Mesenchymal stem cell (in vitro differentiated cells and primary cell): ENCODE measurements around the gene EHD1.
A peak's percentile ranks its signal among the peaks of the same experiment; 100 is the strongest.

ENCODE experiments used
- DNase-seq: peaks from one replicate; pipeline ENCODE4 v3.0.0-alpha.2; 2013
- H2AFZ ChIP-seq: one replicate; pipeline ENCODE4 v1.6.1; 2013; ENCODE audit warnings: low read depth, mild to moderate bottlenecking, control low read depth, inconsistent platforms, low read length, moderate library complexity
- H2AK5ac ChIP-seq: 2 replicates; pipeline ENCODE4 v1.6.1; 2013; ENCODE audit warnings: low read length, moderate library complexity, mild to moderate bottlenecking, inconsistent platforms; ENCODE audit not compliant: severe bottlenecking
- H2BK120ac ChIP-seq: one replicate; pipeline ENCODE4 v1.6.1; 2013; ENCODE audit warnings: low read depth, mild to moderate bottlenecking, inconsistent platforms, low read length, moderate library complexity
- H2BK12ac ChIP-seq, 2 experiments: one replicate each; pipeline ENCODE4 v1.6.1; 2013; ENCODE audit warnings: inconsistent platforms in 2 of 2, low read length in 2 of 2, mild to moderate bottlenecking in 2 of 2, moderate library complexity in 2 of 2, control low read depth in 1 of 2
- H2BK15ac ChIP-seq: one replicate; pipeline ENCODE4 v1.6.1; 2013; ENCODE audit warnings: mild to moderate bottlenecking, low read depth, inconsistent platforms; ENCODE audit not compliant: poor library complexity, severe bottlenecking
- H2BK5ac ChIP-seq: 2 replicates; pipeline ENCODE4 v1.6.1; 2013; ENCODE audit warnings: low read depth, mild to moderate bottlenecking, low read length, control low read depth, inconsistent platforms; ENCODE audit not compliant: poor library complexity, severe bottlenecking
- H3K14ac ChIP-seq, 2 experiments: one replicate each; pipeline ENCODE4 v1.6.1; 2013; ENCODE audit warnings: inconsistent platforms in 2 of 2, low read length in 2 of 2, control low read depth in 1 of 2, mild to moderate bottlenecking in 1 of 2, moderate library complexity in 1 of 2
- H3K18ac ChIP-seq, 2 experiments: one replicate each; pipeline ENCODE4 v1.6.1; 2013; ENCODE audit warnings: inconsistent platforms in 2 of 2, low read length in 2 of 2, control low read depth in 1 of 2, low read depth in 1 of 2, mild to moderate bottlenecking in 1 of 2
- H3K23ac ChIP-seq, 2 experiments: one replicate each; pipeline ENCODE4 v1.6.1; 2013; ENCODE audit warnings: inconsistent platforms in 2 of 2, low read length in 2 of 2, mild to moderate bottlenecking in 2 of 2, moderate library complexity in 2 of 2, control low read depth in 1 of 2
- H3K27ac ChIP-seq: 2 replicates; pipeline ENCODE4 v1.5.1; 2013; ENCODE audit warnings: mild to moderate bottlenecking, moderate library complexity, low read length, control low read depth, inconsistent platforms; ENCODE audit not compliant: poor library complexity, severe bottlenecking
- H3K27me3 ChIP-seq, 2 experiments: 2 replicates each; pipeline versions ENCODE4 v1.6.1 to v1.7.0; 2013; ENCODE audit warnings: low read length in 2 of 2, mild to moderate bottlenecking in 2 of 2, moderate library complexity in 2 of 2, control low read depth in 1 of 2, inconsistent platforms in 1 of 2; ENCODE audit not compliant: control insufficient read depth in 1 of 2, insufficient read depth in 1 of 2
- H3K36me3 ChIP-seq, 2 experiments: 2 replicates each; pipeline versions ENCODE4 v1.6.1 to v1.7.0; 2013; ENCODE audit warnings: low read length in 2 of 2, control low read depth in 1 of 2, inconsistent platforms in 1 of 2, low read depth in 1 of 2, mild to moderate bottlenecking in 1 of 2; ENCODE audit not compliant: insufficient read depth in 2 of 2, control insufficient read depth in 1 of 2
- H3K4ac ChIP-seq, 2 experiments: one replicate each; pipeline ENCODE4 v1.6.1; 2013; ENCODE audit warnings: inconsistent platforms in 2 of 2, low read length in 2 of 2, mild to moderate bottlenecking in 2 of 2, moderate library complexity in 2 of 2, control low read depth in 1 of 2, low read depth in 1 of 2
- H3K4me1 ChIP-seq: 2 replicates; pipeline ENCODE4 v1.6.1; 2013; ENCODE audit warnings: low read depth, low read length, control low read depth; ENCODE audit not compliant: control insufficient read depth, insufficient read depth
- H3K4me2 ChIP-seq: 2 replicates; pipeline ENCODE4 v1.6.1; 2013; ENCODE audit warnings: low read length, mild to moderate bottlenecking, inconsistent platforms; ENCODE audit not compliant: poor library complexity, severe bottlenecking
- H3K4me3 ChIP-seq, 2 experiments: 2 replicates each; pipeline versions ENCODE4 v1.5.1 to v1.7.0; 2013; ENCODE audit warnings: low read length in 2 of 2, mild to moderate bottlenecking in 2 of 2, control low read depth in 1 of 2, low read depth in 1 of 2; ENCODE audit not compliant: insufficient read depth in 1 of 2
- H3K79me1 ChIP-seq: replicated peaks from 2 replicates; pipeline ENCODE4 v1.6.1; 2013; ENCODE audit warnings: mild to moderate bottlenecking, control low read depth, low read length, inconsistent platforms; ENCODE audit not compliant: poor library complexity, severe bottlenecking
- H3K9ac ChIP-seq: 2 replicates; pipeline ENCODE4 v1.7.0; 2013; ENCODE audit warnings: mild to moderate bottlenecking, low read length, moderate library complexity
- H3K9me3 ChIP-seq: 2 replicates; pipeline ENCODE4 v1.7.0; 2013; ENCODE audit warnings: mild to moderate bottlenecking, low read length; ENCODE audit not compliant: control insufficient read depth
- H4K8ac ChIP-seq: one replicate; pipeline ENCODE4 v1.6.1; 2013; ENCODE audit warnings: inconsistent platforms, mild to moderate bottlenecking, low read length, moderate library complexity
- H4K91ac ChIP-seq: one replicate; pipeline ENCODE4 v1.6.1; 2013; ENCODE audit warnings: mild to moderate bottlenecking, low read length, inconsistent platforms
- WGBS: methylation state at CpG from one replicate; pipeline ENCODE4 v1.1.7; 2013; ENCODE audit warnings: mixed read lengths; 5-methylcytosine and 5-hydroxymethylcytosine counted together

EHD1 gene

GRCh38 chr11:64916775-64917662 lies 38.6 kb upstream of the EHD1 start, which contains the start of gene ATG2A:
Gene ATG2A (minus strand): TSS chr11:64917209. CDS start chr11:64917135, 74 bp downstream.
- H2AFZ ChIP-seq, result peak within 1 kb of the TSS; percentile 79
- peak within 1 kb of the TSS; percentile 75 to 95 for H3K18ac ChIP-seq
- peak within 1 kb of the TSS; percentile 77 for H4K91ac ChIP-seq
- DNase-seq, result peak; percentile 100
- peak within 1 kb of the TSS in 1 of 2 experiments; percentile 96 for H2BK12ac ChIP-seq
- no peak within 1 kb of the TSS for H2BK5ac ChIP-seq
- H3K4me3 ChIP-seq, result peak within 1 kb of the TSS; percentile 87 to 100
- H4K8ac ChIP-seq, result peak within 1 kb of the TSS; percentile 52
- WGBS, result under 1% methylated on average over 57 of the region's 57 CpGs
- H3K23ac ChIP-seq, result peak within 1 kb of the TSS in 1 of 2 experiments; percentile 70
- peak within 1 kb of the TSS; percentile 25 to 92 for H3K4ac ChIP-seq
- peak within 1 kb of the TSS; percentile 15 for H2AK5ac ChIP-seq
- peaks cover 16% of the 10 kb centered on the region for H3K4me1 ChIP-seq
- H3K27ac ChIP-seq, result peak within 1 kb of the TSS; percentile 75
- peak within 1 kb of the TSS in 1 of 2 experiments; percentile 93 for H3K14ac ChIP-seq
- no peaks in the 10 kb centered on the region for H3K9me3 ChIP-seq
- peak within 1 kb of the TSS; percentile 6 for H2BK15ac ChIP-seq
- H3K9ac ChIP-seq, result peak within 1 kb of the TSS; percentile 98
- peaks cover 26% of the 10 kb centered on the region for H3K79me1 ChIP-seq
- peaks cover 23% of the 10 kb centered on the region in 2 experiments for H3K36me3 ChIP-seq
- H3K4me2 ChIP-seq, result peak within 1 kb of the TSS; percentile 90
- no peaks in the 10 kb centered on the region for H3K27me3 ChIP-seq
- peak within 1 kb of the TSS; percentile 39 for H2BK120ac ChIP-seq

- Histone ChIP-seq H3K18ac (peak overlapping the region; percentile 46 to 95), H2AK5ac (peak overlapping the region; percentile 15), H3K23ac (peak overlapping the region in 1 of 2 experiments; percentile 70), H4K91ac (no peak overlapping the region), H3K4me1 (peaks cover 16% of the 10 kb centered on the region), H3K27me3 (no peaks in the 10 kb centered on the region), H2BK15ac (no peak overlapping the region), H3K36me3 (peaks cover 30 to 31% of the 10 kb centered on the region in 2 experiments), H2BK12ac (peak overlapping the region in 1 of 2 experiments; percentile 39), H3K9ac (peak overlapping the region; percentile 98), H3K27ac (no peak overlapping the region), H2AFZ (peak overlapping the region; percentile 79), H3K4me2 (peak overlapping the region; percentile 90), H3K4me3 (peak overlapping the region; percentile 87 to 100), H3K4ac (peak overlapping the region; percentile 25 to 74), H3K79me1 (peaks cover 26% of the 10 kb centered on the region), H2BK5ac (no peak overlapping the region), H2BK120ac (no peak overlapping the region), H3K14ac (peak overlapping the region in 1 of 2 experiments; percentile 93), H3K9me3 (no peaks in the 10 kb centered on the region), H4K8ac (peak overlapping the region; percentile 53)
- 10% methylated on average over 19 of the region's 23 CpGs for WGBS
- peak; percentile 66 for DNase-seq
These were observed 37.8 kb upstream of the EHD1 start for GRCh38 chr11:64916040-64916774.

DNA sequence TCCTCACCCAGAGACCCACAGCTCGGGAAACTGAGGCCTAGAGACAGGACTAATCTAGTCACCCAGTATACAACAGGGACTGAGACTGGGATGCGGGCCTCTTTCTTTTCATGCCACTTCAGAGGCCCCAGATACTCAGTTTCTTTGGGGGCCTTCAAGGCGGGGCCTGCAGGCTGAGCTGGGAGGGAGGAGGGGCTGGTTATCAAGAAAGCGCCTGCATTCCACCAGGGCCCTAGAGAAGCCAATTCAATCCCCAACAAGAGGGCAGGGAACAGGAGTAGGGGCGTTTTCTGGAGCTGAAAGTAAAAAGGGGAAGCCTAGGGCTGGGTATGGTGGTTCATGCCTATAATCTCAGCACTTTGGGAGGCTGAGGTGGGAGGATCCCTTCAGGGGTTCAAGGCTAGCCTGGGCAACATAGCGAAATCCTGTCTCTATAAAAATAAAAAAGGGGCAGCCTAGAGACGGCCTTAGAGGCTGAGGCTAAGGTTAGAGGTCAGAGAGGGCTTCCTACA lies 37.0 kb upstream of the EHD1 start:
- H2BK12ac ChIP-seq, result no peak overlapping the region
- H3K4me3 ChIP-seq, result peak overlapping the region in 1 of 2 experiments; percentile 100
- no peak overlapping the region for H4K8ac ChIP-seq
- H3K9ac ChIP-seq, result peak overlapping the region; percentile 98
- peaks cover 16% of the 10 kb centered on the region for H3K4me1 ChIP-seq
- peak overlapping the region; percentile 90 for H3K4me2 ChIP-seq
- no peak overlapping the region for H3K23ac ChIP-seq
- H3K4ac ChIP-seq, result no peak overlapping the region
- H4K91ac ChIP-seq, result no peak overlapping the region
- H2AFZ ChIP-seq, result no peak overlapping the region
- peaks cover 26% of the 10 kb centered on the region for H3K79me1 ChIP-seq
- no peak overlapping the region for H2BK5ac ChIP-seq
- H3K9me3 ChIP-seq, result no peaks in the 10 kb centered on the region
- H3K14ac ChIP-seq, result no peak overlapping the region
- no peak for DNase-seq
- H2BK120ac ChIP-seq, result no peak overlapping the region
- peak overlapping the region in 1 of 2 experiments; percentile 11 for H3K18ac ChIP-seq
- WGBS, result 89% methylated on average over 7 of the region's 7 CpGs
- peak overlapping the region; percentile 29 for H2BK15ac ChIP-seq
- H3K27ac ChIP-seq, result no peak overlapping the region
- H2AK5ac ChIP-seq, result no peak overlapping the region
- H3K27me3 ChIP-seq, result no peaks in the 10 kb centered on the region
- H3K36me3 ChIP-seq, result peaks cover 38 to 39% of the 10 kb centered on the region in 2 experiments
